Medulla oblongata (tissue), 1 donor: ENCODE measurements around the gene C16orf89.
"Not testable (repeated sequence)": the region's sequence is repeated elsewhere in the genome, so short reads cannot be mapped to it uniquely, and the experiment has no call there.

ENCODE experiments used
- DNase-seq: peaks from one replicate; pipeline ENCODE4 v3.0.0-alpha.2; 2015; ENCODE audit errors: extremely low spot score

The C16orf89 gene

DNA sequence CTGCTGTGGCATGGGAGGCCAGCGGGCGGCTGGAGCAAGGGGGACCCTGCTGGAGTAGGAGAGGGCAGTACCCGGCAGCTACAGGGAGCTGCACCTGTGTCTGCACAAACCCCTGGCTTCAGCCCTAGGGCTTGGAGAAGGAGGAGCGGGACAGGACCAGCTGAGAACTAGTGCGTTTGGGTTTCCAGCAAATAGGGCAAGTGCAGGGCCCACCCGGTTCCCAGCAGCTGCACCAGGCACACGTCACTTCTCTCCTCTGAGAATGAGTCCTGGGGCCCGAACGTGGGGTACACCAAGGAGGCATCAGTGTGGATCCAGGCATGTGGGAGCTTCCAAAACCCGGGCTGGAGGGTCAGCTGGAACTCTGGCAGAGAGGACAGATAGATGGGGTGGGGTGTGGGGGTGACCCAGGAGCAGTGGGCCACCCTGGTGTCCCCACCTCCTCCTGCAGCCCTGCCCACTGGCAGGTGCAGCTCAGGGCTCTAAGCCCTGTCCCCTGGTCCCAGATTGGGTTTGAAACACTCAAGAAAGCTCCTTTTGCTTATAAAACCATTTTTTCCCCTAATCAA is 5.6 kb downstream of the C16orf89 start:
- no peak for DNase-seq

- DNase-seq, result no peak
Measured at GRCh38 chr16:5059386-5060072, 6.2 kb downstream of the C16orf89 start.

DNA sequence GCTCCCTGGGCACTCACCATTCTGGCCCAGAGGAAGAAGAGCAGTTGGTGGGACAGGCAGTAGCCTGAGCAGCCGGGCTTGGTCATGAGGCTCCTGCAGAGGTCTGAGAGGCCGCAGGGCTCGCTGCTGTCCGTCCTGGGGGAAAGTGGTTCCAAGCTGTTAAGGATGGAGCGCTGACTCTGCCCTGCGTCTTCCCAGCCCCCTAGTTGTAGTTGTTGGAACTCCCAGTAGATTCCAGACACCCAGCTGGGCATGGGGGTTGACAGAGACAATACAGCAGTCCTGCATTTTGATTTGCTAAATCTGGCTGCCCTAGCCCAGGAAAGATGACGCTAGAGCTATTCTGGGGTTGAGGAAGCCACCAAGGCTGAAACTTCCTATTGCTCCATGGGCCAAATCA is 7.3 kb downstream of the C16orf89 start:
- DNase-seq, result peak; percentile 22

- no peak for DNase-seq
Measured at GRCh38 chr16:5056352-5056751, 9.4 kb downstream of the C16orf89 start.

DNA sequence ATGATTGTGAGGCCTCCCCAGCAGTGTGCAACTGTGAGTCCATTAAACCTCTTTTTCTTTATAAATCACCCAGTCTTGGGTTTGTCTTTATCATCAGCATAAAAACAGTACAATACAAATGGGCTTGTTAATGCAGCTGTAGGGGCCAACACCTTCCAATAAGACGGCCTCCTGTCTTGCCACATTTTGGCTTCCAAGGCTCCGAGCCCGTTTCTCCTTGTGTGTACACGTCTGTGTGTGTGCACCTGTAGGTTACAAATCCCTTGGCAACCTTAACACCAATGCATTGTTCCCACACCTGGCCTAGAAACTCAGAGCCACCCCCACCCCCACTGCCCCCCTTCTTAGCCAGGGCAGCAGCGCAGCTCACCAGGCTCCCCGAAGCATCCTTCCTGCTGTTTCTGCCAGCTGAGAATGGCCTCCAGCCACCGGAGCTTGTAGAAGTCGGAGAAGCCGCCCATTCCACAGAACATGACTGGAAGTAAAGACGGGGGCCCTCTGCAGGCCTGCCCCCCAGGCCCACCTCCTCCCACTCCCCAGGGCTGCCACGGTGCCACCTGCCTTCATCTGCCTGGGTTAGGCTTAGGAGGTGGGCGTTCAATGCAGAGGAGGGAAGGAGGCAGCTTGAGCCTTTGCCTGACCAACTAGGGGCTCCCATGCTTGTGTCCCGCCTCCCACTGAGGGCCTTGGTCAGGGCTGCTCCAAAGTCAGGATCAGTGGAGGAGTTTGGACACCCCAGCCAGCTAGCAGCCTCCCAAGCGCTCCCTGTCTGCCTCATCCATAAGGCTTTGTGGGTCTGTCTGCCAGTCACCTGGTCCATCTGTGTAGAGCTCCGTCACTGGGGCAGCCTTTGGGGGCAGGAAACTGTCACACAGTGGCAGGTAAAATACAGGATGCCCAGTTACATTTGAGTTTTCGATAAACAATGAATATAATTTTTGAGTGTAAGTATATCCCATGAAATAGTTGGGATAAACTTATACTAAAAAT is 10.6 kb downstream of the C16orf89 start:
- DNase-seq, result no peak

DNA sequence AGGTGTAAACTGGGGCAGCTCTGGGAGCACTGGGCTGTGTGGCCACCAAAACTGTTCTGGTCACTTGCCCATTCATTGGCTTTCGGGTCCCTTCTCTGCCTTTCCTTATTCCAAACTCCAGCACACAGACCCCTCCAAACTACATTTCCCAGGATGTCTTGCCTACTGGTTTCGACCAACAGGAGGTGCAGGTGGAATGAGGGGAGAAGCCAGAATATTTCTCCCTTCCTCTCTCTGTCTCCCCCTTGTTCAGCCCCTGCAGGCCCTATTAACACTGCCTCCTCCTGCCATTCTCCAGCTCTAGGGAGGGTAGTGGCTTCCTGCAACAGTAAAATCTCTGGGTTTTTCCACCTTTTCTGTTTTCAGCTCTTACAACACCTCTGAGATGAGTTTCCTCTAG is 18.8 kb downstream of the C16orf89 start:
- DNase-seq, result no peak

GRCh38 chr16:5045499-5046115 is 20.1 kb downstream of the C16orf89 start:
- no peak for DNase-seq

GRCh38 chr16:5044581-5044980 is 21.2 kb downstream of the C16orf89 start:
- DNase-seq, result not testable (repeated sequence)

DNA sequence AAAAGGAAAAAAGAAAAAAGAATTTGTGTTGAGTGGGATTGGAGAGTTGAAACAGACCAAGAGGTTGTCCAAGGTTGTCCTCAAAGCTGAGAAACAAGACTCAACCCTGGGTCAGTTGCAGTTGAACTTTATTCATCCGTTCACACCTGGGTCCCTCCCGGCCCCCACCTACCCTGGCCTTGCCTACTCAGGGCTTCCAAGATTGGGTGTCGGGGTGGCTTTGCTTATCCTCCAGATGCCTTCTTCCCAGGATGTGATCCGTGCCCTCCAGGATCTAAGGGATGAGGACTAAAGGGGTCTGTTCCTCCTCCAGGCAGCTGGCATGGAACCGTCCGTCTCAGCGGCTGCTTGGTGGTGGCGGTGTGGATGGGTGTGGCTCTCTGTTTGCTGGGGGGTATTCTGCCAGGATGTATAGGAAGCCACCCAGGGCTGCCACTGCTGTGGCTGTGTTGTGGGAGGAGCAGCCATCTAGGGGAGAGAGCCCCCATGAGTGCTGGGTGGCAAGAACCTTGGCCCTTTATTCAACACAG is 21.7 kb downstream of the C16orf89 start:
- no peak for DNase-seq

DNA sequence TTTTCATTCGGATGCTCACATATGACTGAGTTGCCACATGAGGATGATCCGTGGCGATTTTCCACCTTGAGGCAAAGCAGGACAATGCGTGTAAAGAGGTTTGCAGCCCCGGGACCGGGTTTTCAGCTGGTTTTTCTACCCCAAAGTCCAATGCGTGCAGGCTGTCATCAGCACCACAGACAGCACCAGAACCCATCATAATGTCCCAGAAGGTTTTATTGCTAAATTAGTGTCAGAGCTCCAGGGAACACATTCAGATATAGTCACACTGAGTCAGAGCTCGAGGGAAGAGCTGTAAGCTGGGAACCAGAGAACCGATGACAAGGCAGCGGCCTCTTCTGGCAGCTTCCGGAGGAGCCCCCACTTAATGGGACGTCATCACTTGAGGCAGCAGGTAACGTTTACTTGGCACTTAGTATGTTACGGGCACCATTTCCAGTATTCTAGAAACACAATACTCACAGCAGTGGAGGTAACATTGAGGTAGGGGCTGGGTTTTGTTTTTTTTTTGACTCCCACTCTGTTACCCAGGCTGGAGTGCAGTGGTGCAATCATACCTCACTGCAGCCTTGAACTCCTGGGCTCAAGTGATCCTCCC is 23.1 kb downstream of the C16orf89 start:
- no peak for DNase-seq

- DNase-seq, result no peak
Measured at GRCh38 chr16:5041600-5042133, 24.1 kb downstream of the C16orf89 start.

DNA sequence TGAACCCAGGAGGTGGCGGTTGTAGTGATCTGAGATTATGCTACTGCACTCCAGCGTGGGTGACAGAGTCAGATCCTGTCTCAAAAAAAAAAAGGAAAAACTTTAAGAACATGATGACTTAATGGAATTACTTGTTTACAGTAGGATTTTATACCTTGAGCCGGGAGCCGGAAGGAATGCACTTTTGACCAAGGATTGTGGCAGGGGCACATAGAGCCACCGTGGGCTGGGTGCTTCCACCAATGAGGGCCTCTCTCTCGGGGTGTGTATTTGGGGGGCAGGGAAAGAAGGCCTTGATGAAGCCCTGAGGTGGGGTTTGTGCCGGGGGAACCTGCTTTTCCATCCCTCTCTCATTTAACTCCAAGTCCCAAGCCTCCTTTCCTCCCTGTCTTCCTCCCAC is 25.3 kb downstream of the C16orf89 start:
- no peak for DNase-seq

DNA sequence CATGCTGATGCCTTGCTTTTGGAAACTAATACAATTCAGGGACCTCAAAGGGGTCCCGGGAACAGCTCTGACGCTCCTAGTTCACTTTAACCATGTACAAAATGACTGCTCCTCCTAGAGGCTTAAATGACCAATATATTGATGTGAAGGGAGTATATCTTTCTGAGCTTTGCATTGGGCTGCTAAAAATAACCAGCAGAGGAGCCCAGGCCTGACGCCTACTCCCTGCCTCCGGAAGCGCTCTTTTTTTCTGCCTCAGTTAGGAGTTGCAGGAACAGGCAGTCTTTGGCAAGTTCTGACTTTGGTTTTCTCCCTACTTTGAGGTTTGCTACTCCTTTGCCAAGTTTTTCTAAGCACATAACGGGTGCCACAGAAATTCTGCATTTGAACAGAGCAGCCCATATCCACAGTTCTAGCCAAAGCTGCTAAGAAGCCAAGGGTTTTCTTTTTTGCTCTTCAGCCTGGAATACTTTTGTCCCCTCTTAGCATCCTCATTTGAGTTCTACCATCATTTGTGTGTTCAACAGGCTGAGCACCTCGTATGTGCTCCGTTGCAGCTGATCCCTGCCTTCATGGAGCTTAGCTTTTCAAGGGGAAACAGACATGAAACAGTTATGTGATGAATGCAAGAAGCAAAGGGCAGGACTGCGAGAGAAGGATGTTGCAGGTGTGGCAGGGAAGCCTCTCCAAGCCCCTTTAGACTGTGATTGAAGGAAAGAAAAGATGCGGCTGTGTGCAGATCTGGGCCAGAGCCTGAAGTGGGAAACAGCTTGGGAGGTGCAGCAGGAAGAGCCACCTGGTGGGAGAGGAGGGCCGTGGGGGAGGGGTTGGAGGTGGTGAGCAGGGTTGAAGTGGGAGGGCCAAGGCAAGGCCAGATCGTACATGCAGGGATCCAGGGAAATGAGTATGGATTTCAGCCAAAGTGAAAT is 29.3 kb downstream of the C16orf89 start:
- peak; percentile 35 for DNase-seq

- DNase-seq, result no peak
Measured at GRCh38 chr16:5035909-5036227, 29.9 kb downstream of the C16orf89 start.

DNA sequence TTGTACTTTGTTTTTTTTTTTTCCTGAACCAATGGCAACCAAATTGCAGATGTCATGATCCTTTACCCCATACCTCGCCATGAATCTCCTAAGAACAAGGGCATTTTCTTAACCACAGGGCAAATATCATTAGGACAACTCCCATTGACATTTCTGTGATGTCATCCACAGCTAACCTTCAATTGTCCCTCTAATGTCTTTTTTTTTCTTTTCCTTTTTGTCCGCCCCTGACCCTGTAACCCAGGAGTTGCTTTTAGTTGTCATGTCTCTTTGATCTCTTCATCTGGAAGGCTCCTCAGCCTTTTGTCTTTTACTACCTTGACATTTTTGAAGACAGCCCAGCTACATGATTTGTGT is 31.6 kb downstream of the C16orf89 start:
- DNase-seq, result no peak

- DNase-seq, result peak; percentile 88
Measured at GRCh38 chr16:5033256-5034166, 32.2 kb downstream of the C16orf89 start, which contains the start of gene NAGPA. TSS of gene NAGPA (minus strand) at chr16:5033935. CDS start at chr16:5033914, 21 bp downstream.

GRCh38 chr16:5032748-5033167 is 33.0 kb downstream of the C16orf89 start:
- DNase-seq, result no peak

GRCh38 chr16:5031601-5032000 is 34.2 kb downstream of the C16orf89 start:
- no peak for DNase-seq

DNA sequence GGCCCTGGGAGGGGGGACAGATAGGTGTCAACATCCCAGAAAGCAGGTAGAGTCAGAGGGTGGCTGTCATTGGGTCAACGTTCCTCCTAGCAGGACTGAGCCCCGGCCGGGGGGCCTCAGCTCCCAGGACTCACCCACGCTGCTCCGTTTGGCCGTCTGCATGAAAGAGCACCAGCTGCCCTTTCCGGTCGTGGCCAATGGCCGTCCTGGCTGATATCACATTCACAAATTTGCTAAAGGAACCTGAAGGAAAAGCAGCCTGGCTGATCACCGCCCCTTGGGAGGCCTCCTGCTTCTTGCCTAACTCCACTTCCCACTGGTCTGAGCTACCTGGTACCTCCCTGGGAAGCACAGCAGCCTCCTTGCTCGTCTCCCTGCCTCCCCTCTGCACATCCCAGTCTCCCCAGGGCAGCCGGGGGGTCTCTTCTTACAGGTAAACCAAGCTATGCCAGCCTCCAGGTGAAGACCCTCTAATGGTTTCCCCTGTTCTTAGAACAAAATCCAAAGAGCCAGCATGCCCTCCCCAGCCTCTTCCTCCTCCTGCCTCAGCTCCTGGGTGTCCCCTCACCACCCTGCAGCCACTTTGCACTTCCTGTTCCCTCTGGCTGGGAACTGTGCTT is 35.4 kb downstream of the C16orf89 start:
- no peak for DNase-seq
